ENCODE results near the gene CLDN5. TPM values are rescaled to one million over a fixed set of nuclear protein-coding genes. Genes with fewer than 3 reads are reported as not detected.

CLDN5 gene
- total and polyA plus RNA-seq, 2 of the 8 experiments (the other 6 are each of a cell fraction or from before 2014, with no cell fraction given), result 1.2 to 1.6 TPM

DNA sequence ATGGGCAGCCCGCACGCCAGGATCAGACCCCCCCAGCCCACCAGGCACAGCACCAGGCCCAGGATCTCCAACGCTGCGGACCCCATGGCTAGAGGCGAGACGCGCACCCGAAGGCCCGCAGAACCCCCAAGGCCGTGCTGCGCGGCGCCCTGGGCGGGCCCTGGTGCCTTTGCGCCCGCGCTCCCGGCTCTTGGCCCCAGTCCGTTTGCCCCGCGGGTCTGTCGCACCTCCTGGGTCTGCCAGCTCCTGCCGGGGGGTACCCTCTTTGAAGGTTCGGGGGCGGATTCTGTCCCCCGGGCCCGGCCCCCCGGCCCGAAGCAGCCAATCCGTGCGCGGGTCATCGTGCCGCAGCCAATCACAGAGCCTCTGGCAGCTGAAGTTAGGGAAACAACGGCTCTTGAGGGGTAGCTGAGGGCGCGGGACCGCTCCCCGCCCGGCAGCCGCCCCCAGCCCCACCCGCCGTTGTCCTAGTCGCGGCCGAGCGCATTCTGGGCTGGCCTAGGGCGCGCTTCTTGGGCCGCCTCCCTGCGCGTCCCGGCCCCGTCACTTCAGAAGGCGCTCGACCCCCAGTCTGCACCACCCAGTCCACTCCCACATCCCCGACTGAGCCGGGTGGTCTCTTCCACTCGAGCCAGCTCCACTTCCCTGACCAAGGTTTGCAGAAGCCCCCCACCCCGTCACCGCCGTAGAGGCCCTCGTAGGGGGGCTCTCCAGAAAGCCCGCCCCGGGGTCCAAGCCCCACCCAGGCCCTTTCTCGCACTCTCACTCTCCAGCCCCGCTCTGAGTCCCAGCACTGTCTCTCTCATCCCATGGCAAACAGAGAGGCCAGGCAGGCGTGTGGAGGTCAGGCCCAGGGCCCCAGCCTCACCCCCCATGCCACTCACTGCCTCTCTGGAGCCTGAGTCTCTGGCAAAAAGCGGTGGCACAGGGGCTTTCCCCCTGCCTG lies at the start of gene CLDN5 (continued):
- peak; percentile 23; the same call in 1 of the 2 replicates for TF ChIP-seq SUZ12 (IDR thresholded peaks at IDR 0.05; ENCODE audit: low read length)
- TF ChIP-seq, protein P1, sequence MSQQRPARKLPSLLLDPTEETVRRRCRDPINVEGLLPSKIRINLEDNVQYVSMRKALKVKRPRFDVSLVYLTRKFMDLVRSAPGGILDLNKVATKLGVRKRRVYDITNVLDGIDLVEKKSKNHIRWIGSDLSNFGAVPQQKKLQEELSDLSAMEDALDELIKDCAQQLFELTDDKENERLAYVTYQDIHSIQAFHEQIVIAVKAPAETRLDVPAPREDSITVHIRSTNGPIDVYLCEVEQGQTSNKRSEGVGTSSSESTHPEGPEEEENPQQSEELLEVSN (IDR thresholded peaks at IDR 0.05), result peak; percentile 10; the same call in 1 of the 2 replicates
- peak; percentile 80 for TF ChIP-seq KDM4A (IDR thresholded peaks at IDR 0.05; ENCODE audit: low read depth, low read length, severe bottlenecking)

Data from H1 (cell line).